MM.1S (cell line): ENCODE measurements around the gene TAS2R41.
"Not testable (repeated sequence)": the region's sequence is repeated elsewhere in the genome, so short reads cannot be mapped to it uniquely, and the experiment has no call there.

Experiments
- EZH2phosphoT487 ChIP-seq: fragments of 300-600 bp; sonication (generic); IDR thresholded peaks from 2 replicates; pipeline ENCODE4 v1.6.1; 2018; ENCODE audit warnings: antibody characterized with exemption, low read length
- TF ChIP-seq, protein P1 (sequence below): fragments of 300-600 bp; sonication (generic); IDR thresholded peaks from 2 replicates; pipeline ENCODE4 v1.5.1; 2016; ENCODE audit warnings: antibody characterized with exemption, low read length, mixed read lengths

DNA sequence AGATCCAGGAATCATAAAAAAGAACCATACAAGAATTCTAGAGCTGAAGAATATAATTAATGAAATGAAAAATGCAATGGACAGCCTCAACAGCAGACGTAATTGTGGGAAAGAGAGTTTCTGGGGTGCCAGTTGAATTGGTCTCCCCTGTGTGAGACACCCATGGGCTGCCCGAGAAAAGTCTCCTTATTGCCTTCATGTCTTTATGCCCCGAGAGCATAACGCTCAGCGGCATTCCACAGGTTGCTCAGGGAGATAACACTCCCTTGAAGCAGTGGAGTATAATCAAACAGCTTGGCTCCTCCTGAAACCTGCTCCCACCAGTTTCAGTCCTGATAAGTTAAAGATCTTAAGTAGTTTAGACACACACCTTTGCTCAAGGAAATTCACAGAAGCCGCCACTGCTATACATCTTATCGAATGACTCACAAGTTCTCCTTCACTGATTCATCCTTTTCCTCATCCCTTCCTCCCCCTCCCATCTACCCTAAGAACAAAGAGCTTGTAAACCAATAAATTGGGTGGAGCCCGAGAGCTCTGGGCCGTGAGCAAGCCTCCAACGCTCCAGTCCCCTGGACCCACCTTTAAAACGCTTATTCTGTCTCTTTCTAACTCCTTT lies 5.5 kb upstream of the TAS2R41 start:
- TF ChIP-seq, protein P1, sequence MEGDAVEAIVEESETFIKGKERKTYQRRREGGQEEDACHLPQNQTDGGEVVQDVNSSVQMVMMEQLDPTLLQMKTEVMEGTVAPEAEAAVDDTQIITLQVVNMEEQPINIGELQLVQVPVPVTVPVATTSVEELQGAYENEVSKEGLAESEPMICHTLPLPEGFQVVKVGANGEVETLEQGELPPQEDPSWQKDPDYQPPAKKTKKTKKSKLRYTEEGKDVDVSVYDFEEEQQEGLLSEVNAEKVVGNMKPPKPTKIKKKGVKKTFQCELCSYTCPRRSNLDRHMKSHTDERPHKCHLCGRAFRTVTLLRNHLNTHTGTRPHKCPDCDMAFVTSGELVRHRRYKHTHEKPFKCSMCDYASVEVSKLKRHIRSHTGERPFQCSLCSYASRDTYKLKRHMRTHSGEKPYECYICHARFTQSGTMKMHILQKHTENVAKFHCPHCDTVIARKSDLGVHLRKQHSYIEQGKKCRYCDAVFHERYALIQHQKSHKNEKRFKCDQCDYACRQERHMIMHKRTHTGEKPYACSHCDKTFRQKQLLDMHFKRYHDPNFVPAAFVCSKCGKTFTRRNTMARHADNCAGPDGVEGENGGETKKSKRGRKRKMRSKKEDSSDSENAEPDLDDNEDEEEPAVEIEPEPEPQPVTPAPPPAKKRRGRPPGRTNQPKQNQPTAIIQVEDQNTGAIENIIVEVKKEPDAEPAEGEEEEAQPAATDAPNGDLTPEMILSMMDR = not testable (repeated sequence)
- TF ChIP-seq EZH2phosphoT487 = not testable (repeated sequence)
